Measurements from ENCODE around the gene ST3GAL5.

GRCh38 chr2:85920810-85921545, 32.2 kb upstream of the ST3GAL5 start:
- TF ChIP-seq CTCF (conservative IDR thresholded peaks at IDR 0.05) (no peak), EZH2 (IDR thresholded peaks at IDR 0.05; ENCODE audit: low read depth) (no peak)
